Measurements from ENCODE around the gene ADAMTS2.

- TF ChIP-seq POLR2AphosphoS5 (IDR thresholded peaks at IDR 0.05; ENCODE audit: borderline replicate concordance, low read depth, low read length) (no peak), EZH2 (IDR thresholded peaks at IDR 0.05) (no peak)
These were observed 109.6 kb downstream of the ADAMTS2 start for GRCh38 chr5:179235416-179236400.
